BLaER1 (cell line): Measurements from ENCODE around the gene PPA1.
"Not testable (repeated sequence)": the region's sequence is repeated elsewhere in the genome, so short reads cannot be mapped to it uniquely, and the experiment has no call there.

Experiments used
- H3K27ac ChIP-seq: shearing (Covaris generic); formaldehyde crosslinking; 2 replicates; pipeline ENCODE4 v1.8.1; 2022
- H3K27me3 ChIP-seq: shearing (Covaris generic); formaldehyde crosslinking; 2 replicates; pipeline ENCODE4 v1.8.1; 2022
- H3K36me3 ChIP-seq: shearing (Covaris generic); formaldehyde crosslinking; 2 replicates; pipeline ENCODE4 v1.8.1; 2022
- H3K4me1 ChIP-seq: shearing (Covaris generic); formaldehyde crosslinking; 2 replicates; pipeline ENCODE4 v1.8.1; 2022
- H3K4me2 ChIP-seq: shearing (Covaris generic); formaldehyde crosslinking; 2 replicates; pipeline ENCODE4 v1.8.1; 2022
- H3K4me3 ChIP-seq: shearing (Covaris generic); formaldehyde crosslinking; 2 replicates; pipeline ENCODE4 v1.8.1; 2022
- H3K9ac ChIP-seq: shearing (Covaris generic); formaldehyde crosslinking; 2 replicates; pipeline ENCODE4 v1.8.1; 2022
- H3K9me3 ChIP-seq: shearing (Covaris generic); formaldehyde crosslinking; 2 replicates; pipeline ENCODE4 v1.8.1; 2022
- H4K20me1 ChIP-seq: shearing (Covaris generic); formaldehyde crosslinking; 2 replicates; pipeline ENCODE4 v1.8.1; 2022
- Cebpa-rat ChIP-seq: shearing (Covaris generic); IDR thresholded peaks from 2 replicates; pipeline ENCODE4 v1.8.1; 2022

The PPA1 gene

GRCh38 chr10:70255329-70256299 lies 22.4 kb upstream of the PPA1 start:
- peaks cover 25% of the 10 kb centered on the region for H3K9me3 ChIP-seq
- H3K4me3 ChIP-seq: no peak overlapping the region
- no peaks in the 10 kb centered on the region for H4K20me1 ChIP-seq
- no peaks in the 10 kb centered on the region for H3K36me3 ChIP-seq
- no peak overlapping the region for H3K4me2 ChIP-seq
- no peaks in the 10 kb centered on the region for H3K27me3 ChIP-seq
- no peak overlapping the region for H3K9ac ChIP-seq
- no peaks in the 10 kb centered on the region for H3K4me1 ChIP-seq
- TF ChIP-seq Cebpa-rat: no peak
- H3K27ac ChIP-seq: no peak overlapping the region

GRCh38 chr10:70254778-70255328 lies 21.6 kb upstream of the PPA1 start:
- no peak for TF ChIP-seq Cebpa-rat
- Histone ChIP-seq H3K4me2 (no peak overlapping the region), H3K27ac (no peak overlapping the region), H3K27me3 (no peaks in the 10 kb centered on the region), H3K9ac (no peak overlapping the region), H3K4me1 (no peaks in the 10 kb centered on the region), H3K4me3 (no peak overlapping the region), H3K36me3 (no peaks in the 10 kb centered on the region), H3K9me3 (peaks cover 17% of the 10 kb centered on the region), H4K20me1 (no peaks in the 10 kb centered on the region)

- H3K9me3 ChIP-seq: peaks cover 16% of the 10 kb centered on the region
- no peak overlapping the region for H3K4me3 ChIP-seq
- no peaks in the 10 kb centered on the region for H3K27me3 ChIP-seq
- no peak overlapping the region for H3K9ac ChIP-seq
- no peaks in the 10 kb centered on the region for H3K36me3 ChIP-seq
- H3K4me2 ChIP-seq: no peak overlapping the region
- H4K20me1 ChIP-seq: no peaks in the 10 kb centered on the region
- H3K4me1 ChIP-seq: no peaks in the 10 kb centered on the region
- H3K27ac ChIP-seq: no peak overlapping the region
- TF ChIP-seq Cebpa-rat: no peak
Observed at GRCh38 chr10:70253878-70254765, 20.9 kb upstream of the PPA1 start.

- Histone ChIP-seq H3K27ac (no peak overlapping the region), H3K9ac (no peak overlapping the region), H4K20me1 (no peaks in the 10 kb centered on the region), H3K4me3 (no peak overlapping the region), H3K9me3 (peaks cover 14% of the 10 kb centered on the region), H3K27me3 (no peaks in the 10 kb centered on the region), H3K36me3 (no peaks in the 10 kb centered on the region), H3K4me2 (no peak overlapping the region), H3K4me1 (no peaks in the 10 kb centered on the region)
- TF ChIP-seq Cebpa-rat: no peak
Observed at GRCh38 chr10:70250961-70251680, 17.9 kb upstream of the PPA1 start.

GRCh38 chr10:70247360-70247759 lies 14.1 kb upstream of the PPA1 start:
- Histone ChIP-seq H3K9ac (no peak overlapping the region), H4K20me1 (no peaks in the 10 kb centered on the region), H3K27ac (no peak overlapping the region), H3K9me3 (no peaks in the 10 kb centered on the region), H3K4me3 (no peak overlapping the region), H3K27me3 (no peaks in the 10 kb centered on the region), H3K4me2 (no peak overlapping the region), H3K36me3 (no peaks in the 10 kb centered on the region), H3K4me1 (no peaks in the 10 kb centered on the region)
- no peak for TF ChIP-seq Cebpa-rat

- Histone ChIP-seq H3K4me3 (no peak overlapping the region), H3K9ac (no peak overlapping the region), H3K27ac (no peak overlapping the region), H3K36me3 (no peaks in the 10 kb centered on the region), H3K4me1 (no peaks in the 10 kb centered on the region), H3K4me2 (no peak overlapping the region), H3K9me3 (peaks cover 33% of the 10 kb centered on the region), H3K27me3 (no peaks in the 10 kb centered on the region), H4K20me1 (no peaks in the 10 kb centered on the region)
- TF ChIP-seq Cebpa-rat: no peak
Observed at GRCh38 chr10:70241081-70241480, 7.9 kb upstream of the PPA1 start.

- H3K36me3 ChIP-seq, H3K27me3 ChIP-seq, H3K27ac ChIP-seq, H3K9ac ChIP-seq, H3K4me2 ChIP-seq, H3K4me1 ChIP-seq, H4K20me1 ChIP-seq, H3K4me3 ChIP-seq: not testable (repeated sequence)
- H3K9me3 ChIP-seq: peaks cover 33% of the 10 kb centered on the region
Observed at GRCh38 chr10:70239986-70240385, 6.8 kb upstream of the PPA1 start.

- H3K4me3 ChIP-seq, H3K4me1 ChIP-seq, H3K36me3 ChIP-seq, H4K20me1 ChIP-seq, H3K27me3 ChIP-seq, H3K9ac ChIP-seq, H3K27ac ChIP-seq, H3K4me2 ChIP-seq: not testable (repeated sequence)
- peaks cover 33% of the 10 kb centered on the region for H3K9me3 ChIP-seq
Observed at GRCh38 chr10:70239077-70239976, 6.1 kb upstream of the PPA1 start.

- H3K27me3 ChIP-seq, H3K4me1 ChIP-seq, H3K4me3 ChIP-seq, H3K4me2 ChIP-seq, H3K9ac ChIP-seq, H4K20me1 ChIP-seq, H3K36me3 ChIP-seq, H3K27ac ChIP-seq: not testable (repeated sequence)
- peaks cover 33% of the 10 kb centered on the region for H3K9me3 ChIP-seq
Observed at GRCh38 chr10:70237958-70238536, 4.8 kb upstream of the PPA1 start.
